Psoas muscle (tissue), 8 donors: ENCODE results near the gene COL26A1. TPM values are rescaled to one million over a fixed set of nuclear protein-coding genes. Genes with fewer than 3 reads are reported as not detected.

Experiments
- ATAC-seq, 4 donors: fragments of 200-7000 bp; cut with Tn5 transposase; one replicate each; pipeline ENCODE4 v1.9.1; 2020; ENCODE audit warnings: moderate library complexity in 3 of 4, mild to moderate bottlenecking in 2 of 4
- DNase-seq, 2 donors: peaks; one replicate each; pipeline ENCODE4 v3.0.0-alpha.2; 2020
- H3K27ac ChIP-seq: fragments of 200-600 bp; one replicate; pipeline ENCODE4 v1.8.0; 2022
- H3K27me3 ChIP-seq, 3 donors: fragments of 200-600 bp in 1 of 3; one replicate each; pipeline versions ENCODE4 v1.6.1 to v1.8.0; 2013 to 2022; ENCODE audit warnings: low read length in 2 of 3, mild to moderate bottlenecking in 2 of 3, moderate library complexity in 1 of 3; ENCODE audit not compliant: insufficient read depth in 3 of 3
- H3K36me3 ChIP-seq, 2 donors: fragments of 200-600 bp in 1 of 2; one replicate each; pipeline versions ENCODE4 v1.6.1 to v1.8.0; 2013 to 2022; ENCODE audit warnings: low read depth in 1 of 2, mild to moderate bottlenecking in 1 of 2, moderate library complexity in 1 of 2; ENCODE audit not compliant: insufficient read depth in 1 of 2
- H3K4me1 ChIP-seq: fragments of 200-600 bp; one replicate; pipeline ENCODE4 v1.8.0; 2022
- H3K4me3 ChIP-seq: fragments of 200-600 bp; one replicate; pipeline ENCODE4 v1.8.0; 2022; ENCODE audit warnings: mild to moderate bottlenecking
- H3K9me3 ChIP-seq: fragments of 200-600 bp; one replicate; pipeline ENCODE4 v1.8.0; 2022
- CTCF ChIP-seq: fragments of 200-600 bp; IDR thresholded peaks from one replicate; pipeline ENCODE4 v1.8.0; 2022; ENCODE audit warnings: antibody characterized with exemption
- WGBS, 3 donors: extraction: QIAGEN DNeasy Blood & Tissue Kit; methylation state at CpG; one replicate each; pipeline versions ENCODE4 v1.1.6 to v1.1.7; 2013; 5-methylcytosine and 5-hydroxymethylcytosine counted together
- intact Hi-C, 2 donors: fragments of 100-400 bp; cut with DNase I; formaldehyde crosslinking; loops; one replicate each; pipeline versions ENCODE4 v1.11.0 to v1.14.2; 2022
- polyA plus RNA-seq, 3 donors: library from polyadenylated mRNA; stranded (reverse); fragments of 200-250 nt; gene quantifications; one replicate each; pipeline ENCODE4 v1.2.3, GENCODE V29; 2013
- total RNA-seq, 4 donors: library from RNA; stranded (reverse); fragmentation: NEBNext Ultra II Directional in 2 of 4; extraction: Animal tissue kit (Norgen Biotek cat#: 25700) in 2 of 4; gene quantifications; one replicate each; pipeline versions ENCODE4 v1.2.1 to v1.2.4, GENCODE V29; 2021 to 2023
- donor health status: healthy with polysubstance abuse.
- donor health status: DM: no; HTN: no; CAD: no; lungs with moderate emphysema.
- donor health status: Bipolar disorder and iron deficiency.
- donor health status: healthy.
- donor health status: DM: yes; HTN: yes; CAD: no.
- donor health status: DM: no; HTN: no; CAD: no.
- donor health status: DM: no; HTN: no; CAD: no.
- donor health status: DM: yes; HTN: yes; CAD: no.

The COL26A1 gene
- total and polyA plus RNA-seq, 7 donors: 0.03 TPM; not detected in 6

- Histone ChIP-seq H3K4me3 (no peak overlapping the region), H3K36me3 (no peaks in the 10 kb centered on the region), H3K27me3 (no peaks in the 10 kb centered on the region), H3K27ac (no peak overlapping the region), H3K9me3 (no peaks in the 10 kb centered on the region), H3K4me1 (no peaks in the 10 kb centered on the region)
- ATAC-seq: no peak
- 79 to 95% (median 85%) methylated on average over 5 of the region's 5 CpGs for WGBS, 3 donors
- intact Hi-C loops: no loop called here
- no peak for DNase-seq
- TF ChIP-seq CTCF: no peak
Measured at GRCh38 chr7:101589052-101589451, 226.4 kb downstream of the COL26A1 start.

DNA sequence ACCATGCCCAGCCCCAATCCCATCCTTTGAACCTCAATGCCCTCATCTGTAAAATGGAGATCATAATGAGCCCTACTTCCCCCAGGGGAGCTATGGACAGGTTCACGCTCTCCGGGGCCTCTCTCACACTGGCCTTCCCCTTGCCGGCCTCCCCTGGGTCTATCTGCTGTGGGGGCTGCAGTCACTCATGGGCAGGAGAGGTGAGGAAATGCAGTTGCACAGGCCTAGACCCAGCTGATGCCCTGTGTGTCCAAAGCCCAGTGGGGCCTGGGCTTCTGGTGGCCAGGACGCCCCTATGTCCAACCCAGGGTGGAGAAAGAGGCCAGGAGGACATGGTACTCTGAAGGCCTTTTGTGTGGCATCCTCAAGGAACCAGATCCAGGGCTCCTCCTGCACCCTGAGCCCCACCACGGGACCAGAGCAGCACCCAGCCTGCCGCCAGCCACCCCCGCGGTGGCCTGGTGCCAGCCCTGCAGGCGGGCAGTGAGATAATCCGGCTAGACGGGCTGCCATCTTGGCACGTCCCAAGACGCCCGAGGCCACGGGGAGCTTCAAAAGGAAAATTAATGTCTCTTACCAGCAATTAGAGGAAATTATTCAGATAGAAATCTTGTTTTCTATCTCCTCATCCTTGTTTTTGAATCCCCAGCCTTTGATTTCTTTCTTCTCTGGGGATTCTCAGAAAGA is 227.4 kb downstream of the COL26A1 start:
- 71 to 79% (median 74%) methylated on average over 15 of the region's 15 CpGs for WGBS, 3 donors
- no peaks in the 10 kb centered on the region for H3K9me3 ChIP-seq
- H3K4me3 ChIP-seq: no peak overlapping the region
- TF ChIP-seq CTCF: no peak
- H3K36me3 ChIP-seq: no peaks in the 10 kb centered on the region
- H3K27me3 ChIP-seq: no peaks in the 10 kb centered on the region
- no peaks in the 10 kb centered on the region for H3K4me1 ChIP-seq
- H3K27ac ChIP-seq: no peak overlapping the region
- intact Hi-C loops: no loop called here
- no peak for ATAC-seq
- DNase-seq: no peak

DNA sequence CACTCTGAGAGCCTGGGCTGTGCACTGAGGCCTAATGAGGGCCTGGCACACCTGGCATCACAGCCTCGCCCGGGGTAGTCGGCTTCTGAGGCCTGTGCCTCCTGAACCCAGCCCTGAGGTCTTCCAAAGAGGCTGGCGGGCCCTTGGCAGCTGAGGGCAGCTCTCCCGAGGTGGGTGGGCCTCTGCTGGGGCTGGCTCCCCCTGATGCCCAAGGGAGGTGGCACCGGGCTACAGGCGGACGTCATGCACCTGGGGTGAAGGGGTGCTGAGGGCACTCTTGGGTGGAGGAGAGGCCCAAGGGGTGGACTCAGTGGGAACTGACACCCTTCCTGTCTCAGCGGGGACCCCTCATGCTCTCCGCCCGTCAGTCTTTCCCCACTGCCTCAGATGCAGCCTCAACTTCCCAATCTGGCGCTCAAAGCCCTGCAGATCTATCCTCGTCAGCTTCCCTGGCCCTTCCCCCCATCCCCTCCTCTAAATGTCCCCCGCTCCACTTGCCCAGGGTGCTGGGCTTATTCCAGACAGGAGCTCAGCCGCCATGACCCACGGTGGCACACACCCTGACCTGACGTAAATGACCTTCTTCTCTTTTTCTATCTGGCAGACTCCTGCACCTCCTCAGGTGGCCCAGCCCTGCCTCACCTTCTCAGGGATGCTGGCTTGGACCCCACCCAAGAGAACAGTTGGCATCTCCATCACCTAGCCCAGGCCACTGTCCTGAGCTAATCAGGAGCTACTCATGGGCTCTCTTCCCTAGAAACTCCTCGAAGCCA is 228.2 kb downstream of the COL26A1 start:
- intact Hi-C loops: no loop called here
- Histone ChIP-seq H3K27me3 (no peaks in the 10 kb centered on the region), H3K4me1 (no peaks in the 10 kb centered on the region), H3K36me3 (no peaks in the 10 kb centered on the region), H3K27ac (no peak overlapping the region), H3K9me3 (no peaks in the 10 kb centered on the region), H3K4me3 (no peak overlapping the region)
- no peak for DNase-seq
- no peak for ATAC-seq
- 84% methylated on average over 18 of the region's 18 CpGs for WGBS, 3 donors
- TF ChIP-seq CTCF: no peak

DNA sequence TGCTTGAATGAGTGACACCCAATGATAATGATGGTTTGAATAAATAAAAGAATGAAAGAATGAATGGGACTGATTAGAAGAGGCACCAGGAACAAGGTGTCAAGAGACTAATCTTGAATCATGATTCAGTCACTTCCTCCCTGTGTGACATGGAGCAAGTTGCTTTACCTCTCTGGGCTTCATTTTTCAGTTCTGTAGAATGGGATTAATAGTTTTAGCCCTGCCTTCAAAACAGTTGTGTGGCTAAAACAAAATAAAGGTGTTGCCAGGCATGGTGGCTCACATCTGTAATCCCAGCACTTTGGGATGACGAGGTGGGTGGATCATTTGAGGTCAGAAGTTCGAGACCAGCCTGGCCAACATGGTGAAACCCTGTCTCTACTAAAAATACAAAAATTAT is 228.8 kb downstream of the COL26A1 start:
- no peak for ATAC-seq
- no peak overlapping the region for H3K4me3 ChIP-seq
- intact Hi-C loops: no loop called here
- H3K27me3 ChIP-seq: no peaks in the 10 kb centered on the region
- no peak overlapping the region for H3K27ac ChIP-seq
- H3K9me3 ChIP-seq: no peaks in the 10 kb centered on the region
- 87 to 100% (median 100%) methylated on average over 2 of the region's 2 CpGs for WGBS, 3 donors
- TF ChIP-seq CTCF: no peak
- no peaks in the 10 kb centered on the region for H3K36me3 ChIP-seq
- DNase-seq: no peak
- H3K4me1 ChIP-seq: no peaks in the 10 kb centered on the region
